Psoas muscle (tissue), 8 donors: ENCODE data around the gene IQSEC1. TPM values are rescaled to one million over a fixed set of nuclear protein-coding genes. Genes with fewer than 3 reads are reported as not detected.

Experiments used
- ATAC-seq, 4 donors: fragments of 200-7000 bp; cut with Tn5 transposase; one replicate each; pipeline ENCODE4 v1.9.1; 2020; ENCODE audit warnings: moderate library complexity in 3 of 4, mild to moderate bottlenecking in 2 of 4
- DNase-seq, 2 donors: peaks; one replicate each; pipeline ENCODE4 v3.0.0-alpha.2; 2020
- H3K27ac ChIP-seq: fragments of 200-600 bp; one replicate; pipeline ENCODE4 v1.8.0; 2022
- H3K27me3 ChIP-seq, 3 donors: fragments of 200-600 bp in 1 of 3; one replicate each; pipeline versions ENCODE4 v1.6.1 to v1.8.0; 2013 to 2022; ENCODE audit warnings: low read length in 2 of 3, mild to moderate bottlenecking in 2 of 3, moderate library complexity in 1 of 3; ENCODE audit not compliant: insufficient read depth in 3 of 3
- H3K36me3 ChIP-seq, 2 donors: fragments of 200-600 bp in 1 of 2; one replicate each; pipeline versions ENCODE4 v1.6.1 to v1.8.0; 2013 to 2022; ENCODE audit warnings: low read depth in 1 of 2, mild to moderate bottlenecking in 1 of 2, moderate library complexity in 1 of 2; ENCODE audit not compliant: insufficient read depth in 1 of 2
- H3K4me1 ChIP-seq: fragments of 200-600 bp; one replicate; pipeline ENCODE4 v1.8.0; 2022
- H3K4me3 ChIP-seq: fragments of 200-600 bp; one replicate; pipeline ENCODE4 v1.8.0; 2022; ENCODE audit warnings: mild to moderate bottlenecking
- H3K9me3 ChIP-seq: fragments of 200-600 bp; one replicate; pipeline ENCODE4 v1.8.0; 2022
- CTCF ChIP-seq: fragments of 200-600 bp; IDR thresholded peaks from one replicate; pipeline ENCODE4 v1.8.0; 2022; ENCODE audit warnings: antibody characterized with exemption
- WGBS, 3 donors: extraction: QIAGEN DNeasy Blood & Tissue Kit; methylation state at CpG; one replicate each; pipeline versions ENCODE4 v1.1.6 to v1.1.7; 2013; 5-methylcytosine and 5-hydroxymethylcytosine counted together
- intact Hi-C, 2 donors: fragments of 100-400 bp; cut with DNase I; formaldehyde crosslinking; loops; one replicate each; pipeline versions ENCODE4 v1.11.0 to v1.14.2; 2022
- polyA plus RNA-seq, 3 donors: library from polyadenylated mRNA; stranded (reverse); fragments of 200-250 nt; gene quantifications; one replicate each; pipeline ENCODE4 v1.2.3, GENCODE V29; 2013
- total RNA-seq, 4 donors: library from RNA; stranded (reverse); fragmentation: NEBNext Ultra II Directional in 2 of 4; extraction: Animal tissue kit (Norgen Biotek cat#: 25700) in 2 of 4; gene quantifications; one replicate each; pipeline versions ENCODE4 v1.2.1 to v1.2.4, GENCODE V29; 2021 to 2023
- donor health status: healthy with polysubstance abuse.
- donor health status: DM: no; HTN: no; CAD: no; lungs with moderate emphysema.
- donor health status: Bipolar disorder and iron deficiency.
- donor health status: healthy.
- donor health status: DM: yes; HTN: yes; CAD: no.
- donor health status: DM: no; HTN: no; CAD: no.
- donor health status: DM: no; HTN: no; CAD: no.
- donor health status: DM: yes; HTN: yes; CAD: no.

IQSEC1 gene
- total and polyA plus RNA-seq, 7 donors, result 8.6 to 45.4 (median 28.0) TPM

- Histone ChIP-seq H3K27ac (no peak overlapping the region), H3K27me3 (no peaks in the 10 kb centered on the region), H3K4me3 (no peak overlapping the region), H3K4me1 (no peaks in the 10 kb centered on the region), H3K36me3 (no peaks in the 10 kb centered on the region), H3K9me3 (no peaks in the 10 kb centered on the region)
- ATAC-seq, result no peak
- intact Hi-C loops, result no loop called here
- TF ChIP-seq CTCF, result no peak
- peak in 1 of 2 donors; percentile 9 for DNase-seq
- WGBS, 3 donors, result 66 to 75% (median 68%) methylated on average over 30 to 31 of the region's 31 CpGs
These were observed 18.6 kb downstream of the IQSEC1 start for GRCh38 chr3:13054341-13055285.

DNA sequence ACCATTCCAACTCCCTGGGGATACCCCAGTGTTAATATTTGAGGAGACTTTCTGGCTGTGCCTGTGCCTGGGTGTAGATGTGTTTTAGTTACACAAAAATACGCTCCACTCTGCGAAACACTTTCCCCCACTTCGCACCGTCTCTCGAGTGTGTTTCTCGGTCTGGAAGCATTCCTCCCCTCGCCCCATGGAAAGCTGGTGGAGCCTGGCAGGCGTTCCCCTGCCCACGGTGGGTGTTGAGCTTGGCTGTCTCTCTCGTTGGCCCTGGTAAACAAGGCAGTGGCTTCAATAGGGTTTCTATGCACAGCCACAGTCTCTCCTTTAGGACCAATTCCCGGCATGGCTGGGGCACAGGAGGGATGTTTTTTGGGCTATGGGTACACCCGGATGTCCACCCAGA is 19.3 kb downstream of the IQSEC1 start:
- peak in 1 of 2 donors; percentile 4 for DNase-seq
- ATAC-seq, result no peak
- intact Hi-C loops, result no loop called here
- Histone ChIP-seq H3K9me3 (no peaks in the 10 kb centered on the region), H3K27me3 (no peaks in the 10 kb centered on the region), H3K4me1 (no peaks in the 10 kb centered on the region), H3K36me3 (no peaks in the 10 kb centered on the region), H3K27ac (no peak overlapping the region), H3K4me3 (no peak overlapping the region)
- 69 to 74% (median 73%) methylated on average over 12 of the region's 12 CpGs for WGBS, 3 donors
- TF ChIP-seq CTCF, result no peak

DNA sequence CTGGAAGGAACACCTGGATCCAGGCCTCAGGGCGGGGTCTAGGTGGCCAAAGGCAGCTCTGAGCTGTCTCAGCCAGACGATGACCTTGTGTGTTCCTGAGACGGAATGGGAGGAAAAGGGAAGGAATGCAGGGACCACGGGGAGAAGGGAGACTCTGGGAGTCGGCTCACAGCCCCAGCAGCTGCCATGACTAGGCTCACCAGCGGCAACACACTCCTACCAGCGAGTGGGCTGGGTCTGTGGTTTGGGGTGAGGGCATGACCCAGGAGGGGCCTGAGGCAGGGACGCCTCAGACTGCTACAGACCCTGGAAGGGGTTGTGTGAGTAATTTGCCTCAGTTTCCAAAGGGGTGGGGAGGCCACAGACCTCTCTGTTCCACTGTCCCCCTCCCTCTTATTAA is 19.8 kb downstream of the IQSEC1 start:
- H3K27ac ChIP-seq, result no peak overlapping the region
- intact Hi-C loops, result no loop called here
- ATAC-seq (no peak), DNase-seq (peak in 1 of 2 donors; percentile 11)
- no peaks in the 10 kb centered on the region for H3K27me3 ChIP-seq
- H3K4me1 ChIP-seq, result no peaks in the 10 kb centered on the region
- TF ChIP-seq CTCF, result no peak
- no peaks in the 10 kb centered on the region for H3K9me3 ChIP-seq
- no peaks in the 10 kb centered on the region for H3K36me3 ChIP-seq
- no peak overlapping the region for H3K4me3 ChIP-seq
- WGBS, 3 donors, result 39 to 81% (median 75%) methylated on average over 8 of the region's 8 CpGs

DNA sequence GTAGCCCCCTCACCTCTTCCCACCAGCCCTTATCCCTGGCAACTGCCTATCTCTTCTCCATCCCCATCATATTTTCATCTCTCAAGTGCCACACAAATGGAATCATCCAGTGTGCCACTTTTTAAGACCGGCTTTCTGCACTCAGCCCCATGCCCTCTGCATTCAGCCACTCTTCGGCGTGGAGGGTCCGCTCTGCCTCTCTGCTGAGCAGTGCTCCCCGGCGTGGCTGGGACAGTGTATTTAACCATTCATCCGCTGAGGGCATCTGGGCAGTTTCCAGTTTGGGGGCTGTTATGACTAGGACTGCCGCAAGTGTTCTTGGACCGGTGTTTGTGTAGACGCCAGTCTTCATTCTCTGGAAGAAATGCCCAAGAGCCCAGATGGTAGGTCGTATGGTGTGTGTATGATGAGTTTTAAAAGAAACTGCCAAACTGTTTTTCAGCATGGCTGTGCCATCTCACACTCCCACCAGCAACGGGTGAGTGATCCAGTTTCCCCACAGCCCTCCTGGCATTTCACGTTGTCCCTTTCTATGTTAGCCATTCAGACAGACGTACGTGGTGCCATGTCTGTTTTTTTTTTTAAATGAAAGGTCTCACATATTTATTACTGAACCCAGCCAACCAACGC is 20.9 kb downstream of the IQSEC1 start:
- Histone ChIP-seq H3K36me3 (no peaks in the 10 kb centered on the region), H3K27ac (no peak overlapping the region), H3K4me3 (no peak overlapping the region), H3K4me1 (no peaks in the 10 kb centered on the region), H3K27me3 (no peaks in the 10 kb centered on the region), H3K9me3 (no peaks in the 10 kb centered on the region)
- ATAC-seq (no peak), DNase-seq (peak in 1 of 2 donors; percentile 4)
- WGBS, 3 donors, result 93 to 95% (median 94%) methylated on average over 16 of the region's 16 CpGs
- intact Hi-C loops, result no loop called here
- TF ChIP-seq CTCF, result no peak
